AG09309 (cell line): ENCODE data around the gene LY6G5C.

Experiments
- DNase-seq: peaks from one replicate; pipeline ENCODE4 v3.0.0-alpha.2; 2010; ENCODE audit warnings: low read depth
- H3K4me3 ChIP-seq: 2 replicates; pipeline ENCODE4 v1.5.1; 2011; ENCODE audit warnings: mild to moderate bottlenecking, low read depth, low read length, moderate library complexity; ENCODE audit not compliant: control insufficient read depth
- CTCF ChIP-seq: IDR thresholded peaks from 2 replicates; pipeline ENCODE4 v1.5.1; 2011; ENCODE audit warnings: mild to moderate bottlenecking, low read depth, low read length, inconsistent platforms; ENCODE audit not compliant: insufficient read depth, control insufficient read depth; ENCODE audit errors: missing control alignments

Gene LY6G5C

GRCh38 chr6:31700740-31701401, 20.0 kb upstream of the LY6G5C start:
- no peak for TF ChIP-seq CTCF
- no peak for DNase-seq
- no peak overlapping the region for H3K4me3 ChIP-seq

- no peak overlapping the region for H3K4me3 ChIP-seq
- TF ChIP-seq CTCF = no peak
- no peak for DNase-seq
These were observed 16.7 kb upstream of the LY6G5C start for GRCh38 chr6:31697555-31697954.

DNA sequence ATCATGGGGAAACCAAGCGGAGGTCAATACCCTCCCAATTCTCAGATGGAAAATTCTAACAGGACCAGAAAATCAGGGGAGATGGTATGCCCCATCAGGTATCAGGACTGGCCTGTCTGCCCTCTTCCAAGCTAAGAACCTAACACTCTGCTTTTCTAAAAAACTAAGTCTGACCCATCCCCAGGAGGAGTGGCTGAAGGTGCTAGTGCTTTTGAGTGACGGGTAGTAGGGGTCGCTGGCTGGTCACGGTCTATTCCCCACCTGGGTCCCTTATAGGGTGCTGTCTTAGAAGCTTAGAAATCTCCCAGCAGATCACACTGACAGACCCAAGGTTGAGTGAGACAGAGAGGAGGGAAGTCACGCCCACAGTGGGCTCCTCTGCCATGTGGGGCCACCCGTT, 12.7 kb upstream of the LY6G5C start:
- H3K4me3 ChIP-seq = no peak overlapping the region
- TF ChIP-seq CTCF = no peak

GRCh38 chr6:31692886-31693285, 12.0 kb upstream of the LY6G5C start:
- no peak for TF ChIP-seq CTCF
- H3K4me3 ChIP-seq = no peak overlapping the region

More for the DNA sequence above, 12.7 kb upstream of the LY6G5C start:
- DNase-seq = no peak

GRCh38 chr6:31692353-31692752, 11.5 kb upstream of the LY6G5C start:
- no peak overlapping the region for H3K4me3 ChIP-seq
- no peak for TF ChIP-seq CTCF
- DNase-seq = no peak

More at GRCh38 chr6:31692886-31693285, 12.0 kb upstream of the LY6G5C start:
- no peak for DNase-seq

GRCh38 chr6:31691564-31692108, 10.8 kb upstream of the LY6G5C start:
- no peak overlapping the region for H3K4me3 ChIP-seq
- no peak for TF ChIP-seq CTCF
- no peak for DNase-seq

GRCh38 chr6:31691078-31691463, 10.2 kb upstream of the LY6G5C start:
- no peak for TF ChIP-seq CTCF
- no peak for DNase-seq
- H3K4me3 ChIP-seq = no peak overlapping the region
